ENCODE results near the gene ZNF71. TPM values are rescaled to one million over a fixed set of nuclear protein-coding genes. Genes with fewer than 3 reads are reported as not detected.

ZNF71 gene
- total RNA-seq, 2 experiments from 2014 or later = 2.2 TPM

DNA sequence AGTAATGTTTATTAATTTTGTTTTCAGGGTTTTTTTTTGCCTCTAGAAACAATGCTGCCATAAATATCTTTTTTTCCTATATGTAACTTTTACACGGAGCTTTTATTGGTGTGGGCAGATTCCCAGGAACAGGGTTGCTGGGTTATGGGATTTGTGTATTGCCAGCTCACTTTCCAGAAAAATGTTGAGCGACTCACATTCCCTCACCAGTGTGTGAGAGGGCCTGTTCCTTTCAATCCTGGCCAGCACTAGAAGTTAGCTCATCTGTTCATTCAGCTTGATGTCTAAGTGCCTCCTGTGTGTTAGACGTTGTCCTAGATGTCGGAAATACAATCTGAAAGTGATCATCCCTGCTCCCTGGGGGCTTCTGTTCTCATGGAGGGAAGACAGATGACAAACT lies 2.6 kb downstream of the ZNF71 start:
- Mint-ChIP-seq H3K4me1 (ENCODE audit: low read depth) (peaks cover 35% of the 10 kb centered on the region), H3K27ac (no peak overlapping the region), H3K27me3 (no peaks in the 10 kb centered on the region), H3K9me3 (peaks cover 9% of the 10 kb centered on the region), H3K4me3 (no peak overlapping the region), H3K36me3 (ENCODE audit: low read depth) (peaks cover 61% of the 10 kb centered on the region)
- peaks cover 19% of the 10 kb centered on the region for H3K36me3 ChIP-seq (ENCODE audit: insufficient read depth, low read length)
- no peak overlapping the region for H3K27ac ChIP-seq (ENCODE audit: low read depth in 1 of 2, low read length in 2 of 2)
- ChIA-PET CTCF (no interaction called here), POLR2A (no interaction called here)
- peaks cover 19% of the 10 kb centered on the region for H3K4me1 ChIP-seq (ENCODE audit: insufficient read depth, low read length)
- H3K4me3 ChIP-seq (ENCODE audit: low read length) = no peak overlapping the region
- H3K27me3 ChIP-seq (ENCODE audit: control insufficient read depth in 1 of 2, insufficient read depth in 2 of 2, low read length in 2 of 2) = no peaks in the 10 kb centered on the region
- no peak for TF ChIP-seq CTCF (IDR thresholded peaks at IDR 0.05)
- DNase-seq (no peak), ATAC-seq (ENCODE audit: poor library complexity) (no peak)
- intact Hi-C loops (cut with DNase I, micrococcal nuclease) = loop anchor here in 1 of 2 experiments (2.0 to 10.0 kb wide), 5 partner anchors 283 to 1557 kb away; partner anchors contain the start of genes ZNF304, ZNF329, ZNF444 and ZNF749
- H3K9me3 ChIP-seq (ENCODE audit: control insufficient read depth in 1 of 2, insufficient read depth in 1 of 2, low read length in 2 of 2) = peaks cover 24 to 34% of the 10 kb centered on the region in 2 experiments

GRCh38 chr19:56601375-56601774 lies 6.3 kb downstream of the ZNF71 start:
- Histone ChIP-seq H3K27me3 (ENCODE audit: control insufficient read depth in 1 of 2, insufficient read depth in 2 of 2, low read length in 2 of 2) (no peaks in the 10 kb centered on the region), H3K27ac (ENCODE audit: low read depth in 1 of 2, low read length in 2 of 2) (no peak overlapping the region), H3K36me3 (ENCODE audit: insufficient read depth, low read length) (peaks cover 32% of the 10 kb centered on the region), H3K4me1 (ENCODE audit: insufficient read depth, low read length) (no peaks in the 10 kb centered on the region), H3K9me3 (ENCODE audit: control insufficient read depth in 1 of 2, insufficient read depth in 1 of 2, low read length in 2 of 2) (peaks cover 42 to 71% of the 10 kb centered on the region in 2 experiments), H3K4me3 (ENCODE audit: low read length) (no peak overlapping the region)
- Mint-ChIP-seq H3K27me3 (no peaks in the 10 kb centered on the region), H3K9me3 (peaks cover 14% of the 10 kb centered on the region), H3K36me3 (ENCODE audit: low read depth) (peaks cover 86% of the 10 kb centered on the region), H3K4me1 (ENCODE audit: low read depth) (peaks cover 19% of the 10 kb centered on the region), H3K4me3 (no peak overlapping the region), H3K27ac (no peak overlapping the region)
- ChIA-PET POLR2A (no interaction called here), CTCF (no interaction called here)
- no peak for ATAC-seq (ENCODE audit: poor library complexity)
- DNase-seq = no peak
- no peak for TF ChIP-seq CTCF (IDR thresholded peaks at IDR 0.05)
- intact Hi-C loops (cut with DNase I, micrococcal nuclease) = no loop called here

GRCh38 chr19:56603829-56604228 lies 8.7 kb downstream of the ZNF71 start:
- no peak for TF ChIP-seq CTCF (IDR thresholded peaks at IDR 0.05)
- H3K4me1 Mint-ChIP-seq (ENCODE audit: low read depth) = peaks cover 11% of the 10 kb centered on the region
- intact Hi-C loops (cut with DNase I, micrococcal nuclease) = no loop called here

More at GRCh38 chr19:56603829-56604228, 8.7 kb downstream of the ZNF71 start:
- peaks cover 16% of the 10 kb centered on the region for H3K9me3 Mint-ChIP-seq
- ATAC-seq (ENCODE audit: poor library complexity) = no peak
- ChIA-PET CTCF (no interaction called here), POLR2A (no interaction called here)
- H3K4me1 ChIP-seq (ENCODE audit: insufficient read depth, low read length) = no peaks in the 10 kb centered on the region
- H3K36me3 ChIP-seq (ENCODE audit: insufficient read depth, low read length) = peaks cover 32% of the 10 kb centered on the region
- H3K27ac Mint-ChIP-seq = no peak overlapping the region
- peaks cover 92% of the 10 kb centered on the region for H3K36me3 Mint-ChIP-seq (ENCODE audit: low read depth)
- peaks cover 48 to 87% of the 10 kb centered on the region in 2 experiments for H3K9me3 ChIP-seq (ENCODE audit: control insufficient read depth in 1 of 2, insufficient read depth in 1 of 2, low read length in 2 of 2)
- no peak overlapping the region for H3K27ac ChIP-seq (ENCODE audit: low read depth in 1 of 2, low read length in 2 of 2)
- DNase-seq = no peak
- no peak overlapping the region for H3K4me3 ChIP-seq (ENCODE audit: low read length)
- no peaks in the 10 kb centered on the region for H3K27me3 Mint-ChIP-seq
- H3K4me3 Mint-ChIP-seq = no peak overlapping the region
- no peaks in the 10 kb centered on the region for H3K27me3 ChIP-seq (ENCODE audit: control insufficient read depth in 1 of 2, insufficient read depth in 2 of 2, low read length in 2 of 2)

All from CD4-positive, alpha-beta T cell (primary cell).